Heart left ventricle (tissue), 13 donors: ENCODE measurements around the gene TGFBRAP1.

Experiments
- POLR2A ChIP-seq, 2 donors: fragments of 450-650 bp; IDR thresholded peaks; one replicate each; pipeline ENCODE4 v1.6.1; 2017; ENCODE audit warnings: antibody characterized with exemption in 2 of 2, mild to moderate bottlenecking in 2 of 2, moderate library complexity in 2 of 2
- TF ChIP-seq, protein P1 (sequence below), 12 donors: fragments of 200-600 bp; sonication (generic) in 4 of 12; IDR thresholded peaks; one replicate each; pipeline versions ENCODE4 v1.5.0 to v1.8.0; 2018 to 2022; ENCODE audit warnings: antibody characterized with exemption in 12 of 12, mild to moderate bottlenecking in 5 of 12
- donor health status: ischemic (EF 13 %, LVEDD 7.1; RV severe dilation, severe dysfunction).
- donor health status: DM: no; HTN: yes; CAD: no.
- donor health status: DM: no; HTN: no; CAD: no.
- donor health status: ischemic (EF 25% LVEDD 6.9; RV normal size, moderate dysfunction).
- donor health status: ischemic (EF 25% LVEDD 5.7; RV mildly dilated, moderate dysfunction).
- donor health status: ischemic (EF 35%, LVEDD 5.7; RV mildly dilated, moderate dysfunction).
- donor health status: nonischemic (EF 11% LVEDD 7.7; RV severe dilation, severe dysfunction).
- donor health status: DM: yes; HTN: yes; CAD: no.
- donor health status: PGD.
- donor health status: ischemic (EF 29% LVEDD 5.4; RV normal size, mild dysfunction).
- donor health status: nonischemic (EF 23%, LVEDD 6.1; RV moderate dilation, normal function).

DNA sequence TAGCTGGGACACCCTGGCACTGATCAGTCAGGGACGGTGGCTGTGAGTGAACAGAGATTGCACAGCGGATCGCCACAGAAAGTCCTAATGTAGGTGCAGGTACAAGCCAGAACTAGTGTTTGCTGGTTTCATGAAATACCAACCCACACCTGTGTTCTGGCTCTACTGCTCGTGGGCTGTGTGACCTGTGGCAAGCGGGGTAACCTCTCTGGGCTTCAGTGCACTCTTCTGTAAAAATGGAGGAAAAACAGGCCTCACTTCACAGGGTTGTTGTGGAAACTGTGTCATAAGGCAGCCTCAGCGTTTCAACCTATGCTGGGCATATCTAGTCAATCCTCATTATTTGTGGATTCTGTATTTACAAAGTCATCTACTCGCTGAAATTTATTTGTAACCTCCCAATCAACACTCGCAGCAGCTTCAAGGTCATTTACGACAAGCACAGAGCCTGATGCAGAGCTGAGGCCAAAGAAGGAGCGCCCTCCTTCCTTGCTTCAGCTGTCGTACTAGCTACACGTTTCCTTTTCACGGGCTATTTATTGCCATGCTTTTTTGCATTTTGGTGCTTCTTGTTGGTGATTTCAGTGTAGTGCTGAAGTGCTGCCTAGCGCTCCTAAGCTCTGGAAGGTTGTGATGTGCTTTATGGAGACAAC lies 58.0 kb downstream of the TGFBRAP1 start:
- TF ChIP-seq, protein P1, sequence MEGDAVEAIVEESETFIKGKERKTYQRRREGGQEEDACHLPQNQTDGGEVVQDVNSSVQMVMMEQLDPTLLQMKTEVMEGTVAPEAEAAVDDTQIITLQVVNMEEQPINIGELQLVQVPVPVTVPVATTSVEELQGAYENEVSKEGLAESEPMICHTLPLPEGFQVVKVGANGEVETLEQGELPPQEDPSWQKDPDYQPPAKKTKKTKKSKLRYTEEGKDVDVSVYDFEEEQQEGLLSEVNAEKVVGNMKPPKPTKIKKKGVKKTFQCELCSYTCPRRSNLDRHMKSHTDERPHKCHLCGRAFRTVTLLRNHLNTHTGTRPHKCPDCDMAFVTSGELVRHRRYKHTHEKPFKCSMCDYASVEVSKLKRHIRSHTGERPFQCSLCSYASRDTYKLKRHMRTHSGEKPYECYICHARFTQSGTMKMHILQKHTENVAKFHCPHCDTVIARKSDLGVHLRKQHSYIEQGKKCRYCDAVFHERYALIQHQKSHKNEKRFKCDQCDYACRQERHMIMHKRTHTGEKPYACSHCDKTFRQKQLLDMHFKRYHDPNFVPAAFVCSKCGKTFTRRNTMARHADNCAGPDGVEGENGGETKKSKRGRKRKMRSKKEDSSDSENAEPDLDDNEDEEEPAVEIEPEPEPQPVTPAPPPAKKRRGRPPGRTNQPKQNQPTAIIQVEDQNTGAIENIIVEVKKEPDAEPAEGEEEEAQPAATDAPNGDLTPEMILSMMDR (IDR thresholded peaks at IDR 0.05), result no peak
- no peak for TF ChIP-seq POLR2A (IDR thresholded peaks at IDR 0.05)
